Stimulated activated CD4-positive, alpha-beta T cell treated with anti-CD3 and anti-CD28 coated beads, Interleukin-4, amount 100 ng/mL, for 4 hours (primary cell): ENCODE measurements around the gene BRAF.
"Not testable (repeated sequence)": the region's sequence is repeated elsewhere in the genome, so short reads cannot be mapped to it uniquely, and the experiment has no call there.

Source experiments
- DNase-seq, 2 experiments: peaks; one replicate each; pipeline ENCODE4 v3.0.0-alpha.2; 2020

BRAF gene

DNA sequence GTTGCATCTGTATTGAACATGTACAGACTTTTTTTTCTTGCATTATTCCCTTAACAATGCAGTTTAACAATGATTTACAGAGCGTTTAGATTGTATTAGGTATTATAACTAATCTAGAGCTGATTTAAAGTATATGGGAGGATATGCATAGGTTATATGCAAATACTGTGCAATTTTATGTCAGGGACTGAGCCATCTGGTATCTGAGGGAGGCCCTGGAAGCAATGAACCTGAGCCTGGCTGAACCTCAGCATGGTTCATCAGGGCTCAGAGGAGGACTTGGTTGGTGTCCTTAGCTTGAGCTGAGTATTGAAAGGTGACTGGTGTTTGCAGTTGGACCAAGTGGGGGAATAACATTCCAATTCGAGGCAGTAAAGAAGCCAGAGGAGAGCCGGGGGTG, 247.2 kb downstream of the BRAF start:
- no peak for DNase-seq

GRCh38 chr7:140676956-140677355, 247.8 kb downstream of the BRAF start:
- DNase-seq = not testable (repeated sequence)

GRCh38 chr7:140676306-140676705, 248.4 kb downstream of the BRAF start:
- no peak for DNase-seq

- DNase-seq = no peak
Observed at GRCh38 chr7:140675726-140676125, 249.0 kb downstream of the BRAF start.

- no peak for DNase-seq
Observed at GRCh38 chr7:140674899-140675701, 249.6 kb downstream of the BRAF start.

DNA sequence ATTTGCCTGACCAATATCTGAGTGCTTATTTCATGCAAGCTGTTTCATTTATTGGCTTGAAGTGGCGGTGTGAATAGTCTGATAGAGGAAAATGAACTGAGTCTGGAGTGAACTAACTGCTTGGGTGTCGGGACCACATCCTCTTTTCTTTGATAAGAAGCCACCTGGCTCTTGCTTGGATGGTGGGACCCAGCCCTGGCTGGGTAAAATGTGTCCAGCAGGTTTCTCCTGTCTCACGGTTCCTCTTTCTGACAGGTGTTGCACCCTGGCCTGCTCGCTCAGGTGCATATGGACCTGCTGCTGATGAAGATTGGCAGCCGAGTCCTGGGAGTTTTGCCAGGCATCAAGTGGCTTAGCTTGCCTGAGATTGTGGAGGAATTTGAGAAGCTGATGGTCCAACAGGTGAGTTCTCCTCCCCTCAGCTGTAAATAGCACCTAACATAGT, 250.4 kb downstream of the BRAF start:
- no peak for DNase-seq

DNA sequence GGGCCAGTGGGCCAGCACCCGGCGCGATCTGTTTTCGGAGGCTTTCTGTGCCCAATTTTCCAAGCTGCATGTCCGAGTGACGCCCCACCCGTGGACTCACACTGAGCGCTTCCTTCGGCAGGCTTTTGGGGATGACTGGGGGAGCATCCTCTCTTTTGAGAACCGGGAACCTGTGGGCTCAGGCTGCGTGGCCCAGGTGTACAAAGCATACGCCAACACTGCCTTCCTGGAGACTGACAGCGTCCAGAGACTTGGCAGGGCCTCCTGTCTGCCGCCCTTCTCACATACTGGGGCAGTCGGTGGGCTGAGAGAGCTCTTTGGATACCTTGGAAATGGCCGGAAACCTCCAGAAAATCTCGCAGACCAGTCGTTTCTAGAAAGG, 251.0 kb downstream of the BRAF start:
- no peak for DNase-seq

DNA sequence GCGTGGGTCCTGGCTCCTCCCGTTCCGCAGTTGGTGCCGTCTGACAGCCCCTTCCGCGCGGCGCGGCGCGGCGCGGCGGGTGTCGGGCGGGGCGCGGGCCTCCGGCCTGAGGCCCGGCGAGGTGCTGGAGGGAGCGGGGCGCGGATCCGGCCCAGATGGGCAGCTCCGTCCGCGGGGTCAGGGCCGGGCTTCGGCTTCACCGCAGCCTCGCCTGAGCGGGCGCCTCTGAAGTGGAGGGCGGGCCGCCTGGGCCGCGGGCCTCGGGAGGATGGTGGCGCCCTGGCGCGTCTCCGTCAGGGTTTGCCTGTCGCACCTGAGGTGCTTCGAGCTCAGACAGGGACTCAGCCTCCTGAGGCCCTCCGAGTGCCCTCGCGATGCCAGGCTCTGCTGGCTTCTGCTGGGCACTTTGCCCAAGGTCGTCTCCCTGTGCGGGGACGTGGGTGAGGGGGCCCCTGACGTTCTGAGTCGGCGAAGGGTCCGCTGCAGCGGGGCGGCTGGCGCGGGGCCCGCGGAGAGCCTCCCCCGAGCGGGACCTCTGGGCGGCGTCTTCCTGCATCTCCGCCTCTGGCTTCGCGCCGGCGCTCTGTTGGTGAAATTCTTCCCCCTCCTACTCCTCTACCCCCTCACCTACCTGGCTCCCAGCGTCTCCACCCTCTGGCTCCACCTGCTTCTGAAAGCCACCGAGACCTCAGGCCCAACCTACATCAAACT, 251.5 kb downstream of the BRAF start:
- peak; percentile 64 to 70 for DNase-seq

GRCh38 chr7:140672382-140673062, 252.2 kb downstream of the BRAF start, which contains the start of gene ADCK2:
ADCK2 (plus strand) TSS chr7:140672945; CDS start chr7:140673331, 386 bp downstream.
- peak; percentile 52 to 68 for DNase-seq

DNA sequence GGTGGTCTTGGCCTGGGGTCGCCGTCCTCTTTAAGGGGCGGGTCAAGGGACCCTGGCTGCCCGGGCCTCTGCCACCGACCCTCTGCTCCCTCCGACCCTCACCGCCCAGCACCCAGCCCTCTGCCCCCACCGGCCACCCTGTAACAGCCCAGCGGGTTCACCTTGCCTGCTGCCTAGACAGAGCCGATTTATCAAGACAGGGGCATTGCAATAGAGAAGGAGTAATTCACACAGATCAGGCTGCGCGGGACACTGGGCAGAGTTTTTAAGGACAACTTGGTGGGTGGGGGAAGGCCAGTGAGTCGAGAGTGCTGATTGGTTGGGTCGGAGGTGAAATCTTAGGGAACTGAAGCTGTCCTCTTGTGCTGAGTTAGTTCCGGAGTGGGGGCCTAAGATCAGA, 252.8 kb downstream of the BRAF start:
- no peak for DNase-seq

DNA sequence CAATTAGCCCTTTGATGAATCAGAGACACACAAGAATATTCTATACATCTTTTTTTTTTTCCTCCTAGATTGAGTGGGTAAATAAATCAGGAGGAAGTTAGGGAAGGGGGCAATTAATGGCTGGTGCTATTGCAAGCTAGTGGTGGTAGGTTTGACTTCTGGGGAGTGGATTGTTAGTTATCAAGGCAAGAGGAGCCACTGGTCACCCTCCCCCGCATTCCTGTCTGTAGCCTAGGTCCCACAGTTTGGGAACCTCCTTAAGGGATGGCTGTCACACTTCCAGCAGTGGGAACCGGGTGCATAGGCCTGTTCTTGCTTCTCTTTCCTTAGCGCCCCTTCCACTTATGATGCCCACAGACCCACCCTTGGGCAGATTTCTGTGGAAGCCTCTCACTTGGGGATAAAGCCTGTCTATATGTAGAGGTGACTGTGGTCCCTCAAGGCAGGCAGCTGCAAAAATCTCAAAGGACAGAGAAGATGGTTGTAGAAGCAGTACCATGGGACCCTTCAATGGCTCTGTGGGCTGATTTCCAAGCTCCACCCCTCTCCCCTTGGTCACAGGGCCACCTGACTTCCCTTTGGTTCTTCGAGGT, 254.3 kb downstream of the BRAF start:
- no peak for DNase-seq

DNA sequence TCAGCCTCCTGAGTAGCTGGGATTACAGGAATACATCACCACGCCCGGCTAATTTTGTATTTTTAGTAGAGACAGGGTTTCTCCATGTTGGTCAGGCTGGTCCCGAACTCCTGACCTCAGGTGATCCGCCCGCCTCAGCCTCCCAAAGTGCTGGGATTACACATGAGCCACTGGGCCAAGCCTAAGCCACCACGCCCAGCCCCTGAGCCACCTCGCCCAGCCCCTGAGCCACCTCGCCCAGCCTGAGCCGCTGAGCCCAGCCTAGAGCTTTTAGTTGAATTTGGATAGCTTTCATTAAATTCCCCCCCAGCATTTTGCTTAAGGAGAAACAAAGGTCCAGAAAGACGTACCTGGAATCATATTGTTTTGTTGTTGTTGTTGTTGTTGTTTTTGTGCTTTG, 254.9 kb downstream of the BRAF start:
- not testable (repeated sequence) for DNase-seq

- no peak for DNase-seq
Observed at GRCh38 chr7:140669352-140669751, 255.4 kb downstream of the BRAF start.
